H1 (cell line): ENCODE results near the gene AP2A1. TPM values are rescaled to one million over a fixed set of nuclear protein-coding genes. Genes with fewer than 3 reads are reported as not detected.

Experiments used
- CHD7 ChIP-seq: fragments of 300-600 bp; sonication (generic); IDR thresholded peaks from 2 replicates; pipeline ENCODE4 v1.7.1; 2012; ENCODE audit warnings: low read length, moderate library complexity, mild to moderate bottlenecking, inconsistent platforms; ENCODE audit not compliant: insufficient replicate concordance
- EGR1 ChIP-seq: IDR thresholded peaks from 2 replicates; pipeline ENCODE4 v1.6.1; 2011; ENCODE audit warnings: low read depth, low read length, borderline replicate concordance
- EZH2 ChIP-seq: fragments of 200-600 bp; sonication (generic); IDR thresholded peaks from 2 replicates; pipeline ENCODE4 v1.7.1; 2012; ENCODE audit warnings: low read depth, mild to moderate bottlenecking, moderate library complexity, low read length, inconsistent platforms; ENCODE audit not compliant: severe bottlenecking
- FOSL1 ChIP-seq: IDR thresholded peaks from 2 replicates; pipeline ENCODE4 v1.6.1; 2011; ENCODE audit warnings: mild to moderate bottlenecking, low read depth, low read length, moderate library complexity; ENCODE audit not compliant: insufficient read depth
- GABPA ChIP-seq: IDR thresholded peaks from 2 replicates; pipeline ENCODE4 v1.6.1; 2011; ENCODE audit warnings: mild to moderate bottlenecking, low read length, moderate library complexity, borderline replicate concordance; ENCODE audit not compliant: insufficient read depth
- MAX ChIP-seq: IDR thresholded peaks from 2 replicates; pipeline ENCODE4 v1.6.1; 2012; ENCODE audit warnings: inconsistent platforms
- TAF7 ChIP-seq: optimal IDR thresholded peaks from 2 replicates; pipeline ENCODE3; 2011; ENCODE audit warnings: low read depth, mild to moderate bottlenecking, inconsistent platforms, low read length, moderate library complexity, borderline replicate concordance
- TBP ChIP-seq: IDR thresholded peaks from 2 replicates; pipeline ENCODE4 v1.6.1; 2011; ENCODE audit warnings: low read depth, low read length, improper control_type of control experiment
- polyA plus RNA-seq, 7 experiments: library from polyadenylated mRNA; depleted of rRNA in 3 of 7; stranded (reverse) in 5 of 7; unstranded in 2 of 7; fragments of >200 nt in 5 of 7; fragments of 200-250 nt in 2 of 7; gene quantifications; 1 replicate in 5 of 7; 2 replicates in 1 of 7; 4 replicates in 1 of 7; pipeline versions ENCODE4 v1.2.1 to v1.2.3, GENCODE V29; 2011 to 2013; ENCODE audit warnings: missing spikeins in 2 of 7, mixed read lengths in 2 of 7
- total RNA-seq: library from RNA; stranded (reverse); fragmentation: NEBNext Ultra II Directional; extraction: Animal tissue kit (Norgen Biotek cat#: 25700); gene quantifications from 2 replicates; pipeline ENCODE4 v1.2.1, GENCODE V29; 2021

Gene AP2A1
- total and polyA plus RNA-seq, 2 of the 8 experiments (the other 6 are each of a cell fraction or from before 2014, with no cell fraction given): 105 to 106 TPM

- peak; percentile 27; the same call in 1 of the 2 replicates for TF ChIP-seq MAX
- TF ChIP-seq CHD7: no peak
- no peak for TF ChIP-seq FOSL1
- TF ChIP-seq GABPA: no peak
- TF ChIP-seq TBP: peak; percentile 80
- TF ChIP-seq EGR1: peak; percentile 49; the same call in 1 of the 2 replicates
- no peak for TF ChIP-seq EZH2
- peak; percentile 73 for TF ChIP-seq TAF7
Measured at GRCh38 chr19:49850487-49851342, 83.9 kb downstream of the AP2A1 start, which contains the start of gene PTOV1 (continued).
